Heart right ventricle (tissue), 16 donors: ENCODE data around the gene AQP1. TPM values are rescaled to one million over a fixed set of nuclear protein-coding genes. Genes with fewer than 3 reads are reported as not detected.

Source experiments
- ATAC-seq, 8 donors: fragments of 200-7000 bp; cut with Tn5 transposase; one replicate each; pipeline ENCODE4 v1.9.1; 2020; ENCODE audit warnings: mild to moderate bottlenecking in 8 of 8, moderate library complexity in 8 of 8, moderate number of reproducible peaks in 1 of 8
- DNase-seq, 2 donors: peaks; one replicate each; pipeline ENCODE4 v3.0.0-alpha.2; 2020
- H3K27ac ChIP-seq, 10 donors: fragments of 200-600 bp; sonication (generic) in 2 of 10; one replicate each; pipeline versions ENCODE4 v1.5.0 to v1.8.0; 2020 to 2022; ENCODE audit warnings: mild to moderate bottlenecking in 3 of 10
- H3K27me3 ChIP-seq, 7 donors: fragments of 200-600 bp; one replicate each; pipeline ENCODE4 v1.8.0; 2021 to 2022; ENCODE audit warnings: mild to moderate bottlenecking in 2 of 7
- H3K36me3 ChIP-seq, 9 donors: fragments of 200-600 bp; sonication (generic) in 1 of 9; one replicate each; pipeline versions ENCODE4 v1.5.0 to v1.8.0; 2020 to 2022; ENCODE audit warnings: mild to moderate bottlenecking in 2 of 9
- H3K4me1 ChIP-seq, 9 donors: fragments of 200-600 bp; sonication (generic) in 1 of 9; one replicate each; pipeline versions ENCODE4 v1.5.0 to v1.8.0; 2020 to 2022; ENCODE audit warnings: mild to moderate bottlenecking in 4 of 9
- H3K4me3 ChIP-seq, 10 donors: fragments of 200-600 bp; sonication (generic) in 2 of 10; one replicate each; pipeline versions ENCODE4 v1.5.0 to v1.8.0; 2020 to 2022; ENCODE audit warnings: mild to moderate bottlenecking in 7 of 10, moderate library complexity in 2 of 10
- H3K9me3 ChIP-seq, 11 donors: fragments of 200-600 bp in 10 of 11; sonication (generic) in 2 of 11; one replicate each; pipeline versions ENCODE4 v1.5.0 to v1.8.0; 2013 to 2022; ENCODE audit warnings: mild to moderate bottlenecking in 2 of 11, control low read depth in 1 of 11, moderate library complexity in 1 of 11
- WGBS, 2 donors: extraction: QIAGEN DNeasy Blood & Tissue Kit; methylation state at CpG; one replicate each; pipeline ENCODE4 v1.1.7; 2013; ENCODE audit warnings: inconsistent platforms in 1 of 2; 5-methylcytosine and 5-hydroxymethylcytosine counted together
- intact Hi-C, 10 donors: fragments of 100-400 bp; cut with DNase I; formaldehyde crosslinking; loops; one replicate each; pipeline versions ENCODE4 v1.11.1 to v1.14.2; 2022
- polyA plus RNA-seq, 2 donors: library from polyadenylated mRNA; stranded (reverse); fragments of 200-250 nt; gene quantifications; one replicate each; pipeline ENCODE4 v1.2.3, GENCODE V29; 2013
- total RNA-seq, 10 donors: library from RNA; stranded (reverse); fragmentation: NEBNext Ultra II Directional in 3 of 10; extraction: Animal tissue kit (Norgen Biotek cat#: 25700) in 3 of 10; gene quantifications; one replicate each; pipeline versions ENCODE4 v1.2.1 to v1.2.4, GENCODE V29; 2021 to 2023
- TF ChIP-seq, protein P1 (sequence below), 9 donors: fragments of 200-600 bp; sonication (generic) in 2 of 9; IDR thresholded peaks; one replicate each; pipeline versions ENCODE4 v1.5.0 to v1.8.0; 2021 to 2022; ENCODE audit warnings: antibody characterized with exemption in 9 of 9, mild to moderate bottlenecking in 5 of 9, moderate library complexity in 1 of 9
- donor health status: Arrhythmogenic right ventricular cardiomyopathy.
- donor health status: ischemic (EF 13 %, LVEDD 7.1; RV severe dilation, severe dysfunction).
- donor health status: healthy with polysubstance abuse.
- donor health status: DM: no; HTN: yes; CAD: no.
- donor health status: DM: no; HTN: no; CAD: no.
- donor health status: ischemic (EF 25% LVEDD 6.9; RV normal size, moderate dysfunction).
- donor health status: ischemic (EF 25% LVEDD 5.7; RV mildly dilated, moderate dysfunction).
- donor health status: healthy.
- donor health status: DM: yes; HTN: yes; CAD: no.
- donor health status: Ischemic cardiomyopathy.
- donor health status: ischemic (EF 35%, LVEDD 5.7; RV mildly dilated, moderate dysfunction).
- donor health status: nonischemic (EF 11% LVEDD 7.7; RV severe dilation, severe dysfunction).
- donor health status: DM: yes; HTN: yes; CAD: no.
- donor health status: PGD.
- donor health status: ischemic (EF 29% LVEDD 5.4; RV normal size, mild dysfunction).
- donor health status: nonischemic (EF 23%, LVEDD 6.1; RV moderate dilation, normal function).

AQP1 gene
- total and polyA plus RNA-seq, 12 donors: 101 to 274 (median 182) TPM

DNA sequence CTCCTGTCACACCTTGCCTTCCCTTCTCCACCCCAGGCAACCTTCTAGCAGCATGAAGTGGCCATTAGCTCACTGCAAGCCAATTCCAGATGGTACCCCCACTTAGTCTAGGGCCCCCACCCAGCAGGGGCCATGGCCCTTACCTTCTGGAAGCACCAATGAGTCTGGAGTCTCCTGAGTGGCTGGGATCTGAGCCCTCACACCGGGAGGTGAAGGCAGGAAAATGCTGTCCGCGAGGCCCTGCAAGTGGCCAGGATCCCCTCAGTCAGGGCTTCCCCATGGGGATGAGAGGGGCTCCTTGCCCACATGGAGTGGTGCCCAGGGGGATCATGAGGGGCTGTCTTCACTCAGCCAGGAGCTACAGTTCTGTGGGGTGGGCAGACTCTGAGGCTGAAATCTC lies 4.6 kb downstream of the AQP1 start:
- intact Hi-C loops: loop anchor here in 4 of 10 donors (5.0 to 10.0 kb wide), 4 partner anchors 91 to 164 kb away; partner anchors contain the start of gene INMT (in 1 of the 4)
- TF ChIP-seq, protein P1, sequence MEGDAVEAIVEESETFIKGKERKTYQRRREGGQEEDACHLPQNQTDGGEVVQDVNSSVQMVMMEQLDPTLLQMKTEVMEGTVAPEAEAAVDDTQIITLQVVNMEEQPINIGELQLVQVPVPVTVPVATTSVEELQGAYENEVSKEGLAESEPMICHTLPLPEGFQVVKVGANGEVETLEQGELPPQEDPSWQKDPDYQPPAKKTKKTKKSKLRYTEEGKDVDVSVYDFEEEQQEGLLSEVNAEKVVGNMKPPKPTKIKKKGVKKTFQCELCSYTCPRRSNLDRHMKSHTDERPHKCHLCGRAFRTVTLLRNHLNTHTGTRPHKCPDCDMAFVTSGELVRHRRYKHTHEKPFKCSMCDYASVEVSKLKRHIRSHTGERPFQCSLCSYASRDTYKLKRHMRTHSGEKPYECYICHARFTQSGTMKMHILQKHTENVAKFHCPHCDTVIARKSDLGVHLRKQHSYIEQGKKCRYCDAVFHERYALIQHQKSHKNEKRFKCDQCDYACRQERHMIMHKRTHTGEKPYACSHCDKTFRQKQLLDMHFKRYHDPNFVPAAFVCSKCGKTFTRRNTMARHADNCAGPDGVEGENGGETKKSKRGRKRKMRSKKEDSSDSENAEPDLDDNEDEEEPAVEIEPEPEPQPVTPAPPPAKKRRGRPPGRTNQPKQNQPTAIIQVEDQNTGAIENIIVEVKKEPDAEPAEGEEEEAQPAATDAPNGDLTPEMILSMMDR (IDR thresholded peaks at IDR 0.05): no peak
- Histone ChIP-seq H3K4me1 (peaks cover 39 to 100% (median 77%) of the 10 kb centered on the region in 9 donors), H3K36me3 (no peaks in the 10 kb centered on the region), H3K9me3 (no peaks in the 10 kb centered on the region), H3K27me3 (no peaks in the 10 kb centered on the region), H3K4me3 (peak overlapping the region in 9 of 10 donors; percentile 30 to 70 (median 54)), H3K27ac (peak overlapping the region in 9 of 10 donors; percentile 74 to 91 (median 85))
- ATAC-seq (no peak), DNase-seq (peak in 1 of 2 donors; percentile 7)
- 48 to 53% methylated on average over 3 of the region's 3 CpGs for WGBS, 2 donors

DNA sequence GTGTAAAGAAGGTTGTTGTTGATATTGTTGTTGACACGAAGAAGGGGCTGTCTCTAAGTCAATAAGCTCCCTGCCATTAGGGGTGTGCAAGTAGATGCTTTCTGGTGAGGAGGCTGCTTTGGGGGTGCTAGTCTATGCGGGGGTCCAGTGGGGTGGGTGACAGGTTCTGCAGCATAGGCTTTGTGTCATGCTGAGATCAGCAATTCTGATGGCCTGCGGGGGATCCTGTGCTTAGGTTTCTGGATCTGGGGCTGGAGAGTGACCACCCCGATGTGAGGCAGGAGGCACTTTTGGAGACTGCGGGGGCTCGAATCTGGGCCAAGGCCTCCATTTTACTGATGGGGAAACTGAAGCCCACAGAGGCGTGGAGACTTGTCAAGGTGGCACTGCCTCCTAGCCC lies 5.1 kb downstream of the AQP1 start:
- Histone ChIP-seq H3K36me3 (peaks cover 0 to 1% (median 0%) of the 10 kb centered on the region in 9 donors), H3K27me3 (no peaks in the 10 kb centered on the region), H3K27ac (peak overlapping the region in 9 of 10 donors; percentile 20 to 91 (median 85)), H3K4me3 (peak overlapping the region in 9 of 10 donors; percentile 10 to 70 (median 54)), H3K9me3 (no peaks in the 10 kb centered on the region), H3K4me1 (peaks cover 42 to 100% (median 77%) of the 10 kb centered on the region in 9 donors)
- WGBS, 2 donors: 62 to 67% methylated on average over 7 of the region's 7 CpGs
- DNase-seq: peak in 1 of 2 donors; percentile 2
- TF ChIP-seq, protein P1 (IDR thresholded peaks at IDR 0.05): no peak
- ATAC-seq: no peak
- intact Hi-C loops: loop anchor here in 4 of 10 donors (5.0 to 10.0 kb wide), 4 partner anchors 92 to 164 kb away; partner anchors contain the start of gene INMT (in 1 of the 4)

DNA sequence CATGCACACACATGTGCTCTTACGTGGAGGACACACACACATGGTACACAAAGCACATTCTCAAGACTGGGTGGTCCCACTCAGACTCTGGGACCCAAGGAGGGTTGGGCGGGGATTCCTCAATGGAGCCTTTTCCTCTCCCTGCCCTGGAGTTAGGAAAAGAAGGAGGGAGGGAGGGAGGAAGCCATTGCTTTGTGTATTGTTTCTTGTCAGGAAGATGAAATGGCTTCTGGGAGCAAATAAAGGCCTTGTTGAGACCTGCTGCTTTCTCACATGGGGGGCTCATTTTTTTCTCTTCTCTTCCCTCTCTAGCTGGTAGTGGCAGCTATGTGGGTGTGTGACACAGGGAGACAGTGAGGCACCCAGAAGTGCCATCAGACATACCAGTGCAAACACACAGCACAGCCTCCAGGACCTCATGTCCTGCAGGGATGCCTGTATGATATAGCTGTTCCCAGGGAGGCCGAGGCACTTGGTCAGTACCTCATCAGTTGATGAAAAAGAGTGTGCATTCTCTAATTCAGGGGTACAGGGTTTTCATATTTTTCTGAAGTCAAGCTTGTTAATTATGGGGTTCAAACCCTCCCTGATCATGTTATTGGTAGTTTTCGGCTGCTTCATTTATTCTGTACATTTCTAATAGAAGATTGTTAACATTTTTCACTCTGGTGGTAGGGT lies 5.7 kb downstream of the AQP1 start:
- TF ChIP-seq, protein P1 (IDR thresholded peaks at IDR 0.05): no peak
- H3K27me3 ChIP-seq: no peaks in the 10 kb centered on the region
- H3K4me3 ChIP-seq: peak overlapping the region in 7 of 10 donors; percentile 10 to 70 (median 60)
- ATAC-seq (no peak), DNase-seq (no peak)
- H3K4me1 ChIP-seq: peaks cover 43 to 100% (median 80%) of the 10 kb centered on the region in 9 donors
- peaks cover 0 to 7% (median 0%) of the 10 kb centered on the region in 9 donors for H3K36me3 ChIP-seq
- 73 to 81% methylated on average over 4 of the region's 4 CpGs for WGBS, 2 donors
- intact Hi-C loops: loop anchor here in 4 of 10 donors (5.0 to 10.0 kb wide), 4 partner anchors 93 to 165 kb away; partner anchors contain the start of gene INMT (in 1 of the 4)
- no peaks in the 10 kb centered on the region for H3K9me3 ChIP-seq
- H3K27ac ChIP-seq: peak overlapping the region in 9 of 10 donors; percentile 20 to 91 (median 85)

DNA sequence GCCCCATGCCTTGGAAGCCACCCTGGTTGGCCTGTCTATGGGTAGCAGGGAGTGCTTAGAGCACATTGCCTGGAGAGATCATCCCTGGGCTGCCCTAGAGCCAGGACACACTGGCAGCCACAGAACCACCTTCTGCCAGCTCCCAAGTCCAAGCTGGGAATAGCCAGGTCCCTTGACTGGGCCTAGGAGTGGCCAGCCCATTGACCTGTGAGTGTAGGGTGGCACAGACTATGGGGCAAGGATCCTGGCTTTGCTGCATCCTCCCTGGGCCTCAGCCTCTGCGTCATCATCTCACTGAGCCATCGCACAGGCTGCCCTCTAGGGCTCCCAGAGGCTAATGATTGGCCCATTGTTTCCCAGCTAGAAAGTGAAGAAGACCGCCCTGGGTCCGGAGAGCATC lies 7.0 kb downstream of the AQP1 start:
- no peaks in the 10 kb centered on the region for H3K27me3 ChIP-seq
- H3K9me3 ChIP-seq: no peaks in the 10 kb centered on the region
- peak overlapping the region in 4 of 10 donors; percentile 12 to 62 (median 38) for H3K4me3 ChIP-seq
- DNase-seq (peak in 1 of 2 donors; percentile 12), ATAC-seq (no peak)
- intact Hi-C loops: loop anchor here in 4 of 10 donors (5.0 to 10.0 kb wide), 4 partner anchors 94 to 166 kb away; partner anchors contain the start of gene INMT (in 1 of the 4)
- peak overlapping the region in 9 of 10 donors; percentile 73 to 91 (median 86) for H3K27ac ChIP-seq
- TF ChIP-seq, protein P1 (IDR thresholded peaks at IDR 0.05): no peak
- WGBS, 2 donors: 73 to 83% methylated on average over 4 of the region's 4 CpGs
- peaks cover 41 to 94% (median 79%) of the 10 kb centered on the region in 9 donors for H3K4me1 ChIP-seq
- H3K36me3 ChIP-seq: peaks cover 0 to 20% (median 9%) of the 10 kb centered on the region in 9 donors
